Astrocyte (in vitro differentiated cells and primary cell): ENCODE measurements around the gene CENPI. TPM values are rescaled to one million over a fixed set of nuclear protein-coding genes. Genes with fewer than 3 reads are reported as not detected.

Experiments
- DNase-seq: peaks from one replicate; pipeline ENCODE4 v3.0.0-alpha.2; 2010; ENCODE audit warnings: low read depth
- FAIRE-seq: peaks from 2 replicates; lab custom pipeline; 2011; peaks lifted over from hg19 to GRCh38; lab: Jason Lieb, UNC
- H2AFZ ChIP-seq: 2 replicates; pipeline ENCODE4 v1.6.0; 2012; ENCODE audit warnings: low read depth, low read length, inconsistent platforms
- H3K27ac ChIP-seq: 2 replicates; pipeline ENCODE4 v1.5.1; 2011; ENCODE audit warnings: low read depth, low read length, inconsistent platforms
- H3K27me3 ChIP-seq: 2 replicates; pipeline ENCODE4 v1.6.0; 2011; ENCODE audit warnings: low read length, inconsistent platforms; ENCODE audit not compliant: insufficient read depth
- H3K36me3 ChIP-seq: 2 replicates; pipeline ENCODE4 v1.5.1; 2011; ENCODE audit warnings: low read length, inconsistent platforms; ENCODE audit not compliant: insufficient read depth
- H3K4me1 ChIP-seq: 2 replicates; pipeline ENCODE4 v1.5.1; 2011; ENCODE audit warnings: low read length, inconsistent platforms; ENCODE audit not compliant: insufficient read depth
- H3K4me2 ChIP-seq: 2 replicates; pipeline ENCODE4 v1.6.0; 2012; ENCODE audit warnings: low read length, inconsistent platforms
- H3K4me3 ChIP-seq: 2 replicates; pipeline ENCODE4 v1.5.1; 2011; ENCODE audit warnings: low read depth, mild to moderate bottlenecking, low read length, inconsistent platforms; ENCODE audit not compliant: insufficient read depth
- H3K79me2 ChIP-seq: 2 replicates; pipeline ENCODE4 v1.6.0; 2012; ENCODE audit warnings: mild to moderate bottlenecking, low read length, inconsistent platforms; ENCODE audit not compliant: insufficient read depth
- H3K9ac ChIP-seq: 2 replicates; pipeline ENCODE4 v1.6.0; 2012; ENCODE audit warnings: mild to moderate bottlenecking, low read length, inconsistent platforms
- H3K9me3 ChIP-seq: 2 replicates; pipeline ENCODE4 v1.5.1; 2012; ENCODE audit warnings: low read depth, mild to moderate bottlenecking, low read length, inconsistent platforms; ENCODE audit not compliant: insufficient read depth
- H4K20me1 ChIP-seq: 2 replicates; pipeline ENCODE4 v1.6.0; 2012; ENCODE audit warnings: low read length, inconsistent platforms; ENCODE audit not compliant: insufficient read depth
- H3K27ac Mint-ChIP-seq: one replicate; pipeline ENCODE4 v1.8.0; 2021; ENCODE audit warnings: mild to moderate bottlenecking, mixed read lengths; ENCODE audit not compliant: unreplicated experiment
- H3K27me3 Mint-ChIP-seq: one replicate; pipeline ENCODE4 v1.8.0; 2021; ENCODE audit warnings: low read depth, mixed read lengths; ENCODE audit not compliant: unreplicated experiment
- H3K36me3 Mint-ChIP-seq: one replicate; pipeline ENCODE4 v1.8.0; 2021; ENCODE audit warnings: low read depth, mixed read lengths; ENCODE audit not compliant: unreplicated experiment
- H3K4me1 Mint-ChIP-seq: one replicate; pipeline ENCODE4 v1.8.0; 2021; ENCODE audit warnings: low read depth, mixed read lengths; ENCODE audit not compliant: unreplicated experiment
- H3K4me3 Mint-ChIP-seq: one replicate; pipeline ENCODE4 v1.8.0; 2021; ENCODE audit warnings: mild to moderate bottlenecking, moderate library complexity, mixed read lengths; ENCODE audit not compliant: unreplicated experiment
- H3K9me3 Mint-ChIP-seq: one replicate; pipeline ENCODE4 v1.8.0; 2021; ENCODE audit warnings: mild to moderate bottlenecking, mixed read lengths; ENCODE audit not compliant: unreplicated experiment
- CTCF ChIP-seq: IDR thresholded peaks from 2 replicates; pipeline ENCODE4 v1.5.1; 2011; ENCODE audit warnings: low read depth, mild to moderate bottlenecking, inconsistent platforms, low read length, moderate library complexity; ENCODE audit not compliant: insufficient read depth
- EZH2 ChIP-seq: IDR thresholded peaks from 2 replicates; pipeline ENCODE4 v1.6.1; 2012; ENCODE audit warnings: mild to moderate bottlenecking, low read length, inconsistent platforms; ENCODE audit not compliant: insufficient read depth
- total RNA-seq: library from RNA; stranded (reverse); gene quantifications from 2 replicates; pipeline ENCODE4 v1.2.1, GENCODE V29; 2021

CENPI gene
- total RNA-seq, 1 donor from 2014 or later = 5.0 TPM

- H3K4me1 Mint-ChIP-seq = no peaks in the 10 kb centered on the region
Measured at GRCh38 chrX:101079736-101080270, 18.2 kb upstream of the CENPI start.

GRCh38 chrX:101080326-101081124 lies 17.5 kb upstream of the CENPI start:
- Histone ChIP-seq H3K9me3 (no peaks in the 10 kb centered on the region), H2AFZ (no peak overlapping the region), H3K36me3 (no peaks in the 10 kb centered on the region), H4K20me1 (no peaks in the 10 kb centered on the region), H3K79me2 (no peaks in the 10 kb centered on the region), H3K4me2 (peak overlapping the region; percentile 91), H3K4me1 (peaks cover 3% of the 10 kb centered on the region), H3K27ac (no peak overlapping the region), H3K27me3 (no peaks in the 10 kb centered on the region), H3K9ac (no peak overlapping the region), H3K4me3 (peak overlapping the region; percentile 69)
- TF ChIP-seq EZH2 = no peak
- TF ChIP-seq CTCF = no peak
- Mint-ChIP-seq H3K27ac (no peak overlapping the region), H3K36me3 (no peaks in the 10 kb centered on the region), H3K9me3 (no peaks in the 10 kb centered on the region), H3K27me3 (peaks cover 3% of the 10 kb centered on the region), H3K4me3 (no peak overlapping the region), H3K4me1 (no peaks in the 10 kb centered on the region)
- DNase-seq = no peak
- peak; percentile 41 for FAIRE-seq

More at GRCh38 chrX:101079736-101080270, 18.2 kb upstream of the CENPI start:
- H3K27me3 Mint-ChIP-seq = peaks cover 3% of the 10 kb centered on the region
- no peaks in the 10 kb centered on the region for H4K20me1 ChIP-seq
- H3K27ac ChIP-seq = no peak overlapping the region
- no peak for DNase-seq
- peak overlapping the region; percentile 60 for H3K4me3 Mint-ChIP-seq
- no peaks in the 10 kb centered on the region for H3K9me3 Mint-ChIP-seq
- H3K36me3 ChIP-seq = no peaks in the 10 kb centered on the region
- peaks cover 3% of the 10 kb centered on the region for H3K4me1 ChIP-seq
- no peak for FAIRE-seq
- H3K4me2 ChIP-seq = peak overlapping the region; percentile 91
- no peak overlapping the region for H2AFZ ChIP-seq
- H3K36me3 Mint-ChIP-seq = no peaks in the 10 kb centered on the region
- no peaks in the 10 kb centered on the region for H3K79me2 ChIP-seq
- peak overlapping the region; percentile 60 for H3K9ac ChIP-seq
- H3K27me3 ChIP-seq = no peaks in the 10 kb centered on the region
- peak overlapping the region; percentile 69 for H3K4me3 ChIP-seq
- no peaks in the 10 kb centered on the region for H3K9me3 ChIP-seq
- TF ChIP-seq CTCF (no peak), EZH2 (no peak)
- H3K27ac Mint-ChIP-seq = no peak overlapping the region

GRCh38 chrX:101081231-101081630 lies 16.8 kb upstream of the CENPI start:
- TF ChIP-seq EZH2 = no peak
- TF ChIP-seq CTCF = no peak
- Histone ChIP-seq H3K27ac (no peak overlapping the region), H3K4me2 (no peak overlapping the region), H4K20me1 (no peaks in the 10 kb centered on the region), H3K27me3 (no peaks in the 10 kb centered on the region), H3K4me1 (peaks cover 3% of the 10 kb centered on the region), H3K9me3 (no peaks in the 10 kb centered on the region), H3K36me3 (no peaks in the 10 kb centered on the region), H2AFZ (no peak overlapping the region), H3K9ac (no peak overlapping the region), H3K4me3 (no peak overlapping the region), H3K79me2 (no peaks in the 10 kb centered on the region)
- no peaks in the 10 kb centered on the region for H3K36me3 Mint-ChIP-seq
- H3K4me1 Mint-ChIP-seq = no peaks in the 10 kb centered on the region
- no peak overlapping the region for H3K4me3 Mint-ChIP-seq
- peaks cover 3% of the 10 kb centered on the region for H3K27me3 Mint-ChIP-seq
- DNase-seq (no peak), FAIRE-seq (no peak)
- no peak overlapping the region for H3K27ac Mint-ChIP-seq
- no peaks in the 10 kb centered on the region for H3K9me3 Mint-ChIP-seq
